GM18873 (cell line): ENCODE data around the gene CD160.
"Not testable (repeated sequence)": the region's sequence is repeated elsewhere in the genome, so short reads cannot be mapped to it uniquely, and the experiment has no call there.

ENCODE experiments used
- ATAC-seq: cut with Tn5 transposase; IDR thresholded peaks from one replicate; pipeline ENCODE4 v1.9.1; 2021; ENCODE audit warnings: mild to moderate bottlenecking, moderate library complexity, moderate number of reproducible peaks; ENCODE audit not compliant: unreplicated experiment, low FRiP score

Gene CD160

GRCh38 chr1:145757420-145757819, 38.1 kb downstream of the CD160 start:
- no peak for ATAC-seq

DNA sequence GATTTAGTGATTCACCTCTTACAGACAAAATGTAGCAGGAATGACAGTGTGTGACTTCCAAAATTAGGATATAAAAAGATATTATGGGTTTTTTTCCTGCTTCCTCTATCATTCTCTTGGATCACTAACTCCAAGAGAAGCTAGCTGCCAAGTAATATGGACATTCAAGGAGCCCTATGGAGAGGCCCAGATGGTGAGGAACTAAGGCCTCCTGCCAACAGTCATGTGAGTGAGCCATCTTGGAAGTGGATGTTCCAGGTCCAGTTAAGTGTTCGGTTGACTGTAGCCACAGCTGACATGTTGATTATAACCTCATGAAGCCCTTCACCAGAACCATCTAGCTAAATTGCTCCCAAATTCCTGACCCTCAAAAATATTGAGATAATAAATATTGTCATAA, 38.8 kb downstream of the CD160 start:
- no peak for ATAC-seq

DNA sequence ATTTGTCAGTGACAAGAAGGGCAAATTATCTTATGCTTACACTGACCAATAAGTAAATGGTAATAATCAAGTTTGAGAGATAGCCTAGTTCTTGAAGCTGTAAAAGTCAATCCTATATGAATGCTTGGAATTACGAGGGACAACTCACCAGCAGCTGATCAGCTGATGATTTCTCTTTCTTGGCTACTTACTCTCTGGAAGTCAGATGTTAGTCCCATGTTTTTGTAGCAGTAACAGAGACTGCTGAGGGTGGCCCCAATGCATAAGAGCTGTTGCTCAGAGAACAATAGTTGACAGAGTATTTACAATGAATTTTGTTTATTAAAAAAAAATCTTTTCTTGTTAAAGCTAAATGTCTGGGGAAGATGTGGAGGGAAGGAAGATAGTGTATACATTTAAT, 39.3 kb downstream of the CD160 start:
- ATAC-seq, result no peak

- no peak for ATAC-seq
Observed at GRCh38 chr1:145759721-145760120, 40.4 kb downstream of the CD160 start.

DNA sequence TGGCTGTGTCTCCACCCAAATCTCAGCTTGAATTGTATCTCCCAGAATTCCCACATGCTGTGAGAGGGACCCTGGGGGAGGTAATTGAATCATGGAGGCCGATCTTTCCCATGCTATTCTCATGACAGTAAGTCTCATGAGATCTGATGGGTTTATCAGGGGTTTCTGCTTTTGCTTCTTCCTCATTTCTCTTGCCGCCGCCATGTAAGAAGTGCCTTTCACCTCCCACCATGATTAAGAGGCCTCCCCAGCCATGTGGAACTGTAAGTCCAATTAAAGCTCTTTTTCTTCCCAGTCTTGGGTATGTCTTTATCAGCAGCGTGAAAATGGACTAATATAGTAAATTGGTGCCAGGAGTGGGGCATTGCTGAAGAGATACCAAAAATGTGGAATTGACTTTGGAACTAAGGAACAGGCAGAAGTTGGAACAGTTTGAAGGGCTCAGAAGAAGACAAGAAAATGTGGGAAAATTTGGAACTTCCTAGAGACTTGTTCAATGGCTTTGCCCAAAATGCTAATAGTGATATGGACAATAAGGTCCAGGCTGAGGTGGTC, 41.2 kb downstream of the CD160 start:
- ATAC-seq, result not testable (repeated sequence)

- not testable (repeated sequence) for ATAC-seq
Observed at GRCh38 chr1:145761498-145761897, 42.2 kb downstream of the CD160 start.

GRCh38 chr1:145762001-145762400, 42.7 kb downstream of the CD160 start:
- ATAC-seq, result not testable (repeated sequence)

DNA sequence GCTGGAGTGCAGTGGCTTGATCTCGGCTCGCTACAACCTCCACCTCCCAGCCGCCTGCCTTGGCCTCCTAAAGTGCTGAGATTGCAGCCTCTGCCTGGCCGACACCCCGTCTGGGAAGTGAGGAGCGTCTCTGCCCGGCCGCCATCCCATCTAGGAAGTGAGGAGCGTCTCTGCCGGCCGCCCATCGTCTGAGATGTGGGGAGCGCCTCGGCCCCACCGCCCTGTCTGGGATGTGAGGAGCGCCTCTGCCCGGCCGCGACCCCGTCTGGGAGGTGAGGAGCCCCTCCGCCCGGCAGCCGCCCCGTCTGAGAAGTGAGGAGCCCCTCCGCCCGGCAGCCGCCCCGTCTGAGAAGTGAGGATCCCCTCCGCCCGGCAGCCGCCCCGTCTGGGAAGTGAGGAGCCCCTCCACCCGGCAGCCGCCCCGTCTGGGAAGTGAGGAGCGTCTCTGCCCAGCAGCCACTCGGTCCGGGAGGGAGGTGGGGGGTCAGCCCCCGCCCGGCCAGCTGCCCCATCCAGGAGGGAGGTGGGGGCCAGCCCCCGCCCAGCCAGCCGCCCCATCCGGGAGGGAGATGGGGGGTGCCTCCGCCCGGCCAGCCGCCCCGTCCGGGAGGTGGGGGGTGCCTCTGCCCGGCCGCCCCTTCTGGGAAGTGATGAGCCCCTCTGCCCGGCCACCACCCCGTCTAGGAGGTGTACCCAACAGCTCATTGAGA, 45.1 kb downstream of the CD160 start:
- ATAC-seq, result not testable (repeated sequence)

GRCh38 chr1:145765127-145765526, 45.8 kb downstream of the CD160 start:
- not testable (repeated sequence) for ATAC-seq

DNA sequence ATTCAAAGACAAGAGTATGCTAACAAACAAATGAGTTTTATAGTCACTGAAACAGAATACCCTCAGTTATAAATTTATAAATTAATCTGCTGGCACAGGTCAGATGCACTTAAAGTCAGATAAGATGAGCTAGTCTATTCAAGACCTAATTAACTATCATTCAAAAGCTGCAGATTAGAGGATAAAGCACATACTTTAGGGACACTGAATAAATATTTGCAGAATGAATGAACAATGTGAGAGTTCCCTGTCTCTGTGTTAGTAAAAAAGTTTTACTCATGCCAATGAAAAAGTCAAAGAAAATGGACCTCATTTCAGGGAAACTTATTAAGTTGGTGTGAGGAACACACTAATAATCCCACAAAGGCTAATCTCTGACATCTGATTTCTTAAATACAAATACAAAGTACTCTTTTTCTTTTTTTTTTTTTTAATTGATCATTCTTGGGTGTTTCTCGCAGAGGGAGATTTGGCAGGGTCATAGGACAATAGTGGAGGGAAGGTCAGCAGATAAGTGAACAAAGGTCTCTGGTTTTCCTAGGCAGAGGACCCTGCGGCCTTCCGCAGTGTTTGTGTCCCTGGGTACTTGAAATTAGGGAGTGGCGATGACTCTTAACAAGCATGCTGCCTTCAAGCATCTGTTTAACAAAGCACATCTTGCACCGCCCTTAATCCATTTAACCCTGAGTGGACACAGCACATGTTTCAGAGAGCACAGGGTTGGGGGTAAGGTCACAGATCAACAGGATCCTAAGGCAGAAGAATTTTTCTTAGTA, 46.5 kb downstream of the CD160 start:
- ATAC-seq, result not testable (repeated sequence)

- ATAC-seq, result not testable (repeated sequence)
Observed at GRCh38 chr1:145766926-145767325, 47.6 kb downstream of the CD160 start.

DNA sequence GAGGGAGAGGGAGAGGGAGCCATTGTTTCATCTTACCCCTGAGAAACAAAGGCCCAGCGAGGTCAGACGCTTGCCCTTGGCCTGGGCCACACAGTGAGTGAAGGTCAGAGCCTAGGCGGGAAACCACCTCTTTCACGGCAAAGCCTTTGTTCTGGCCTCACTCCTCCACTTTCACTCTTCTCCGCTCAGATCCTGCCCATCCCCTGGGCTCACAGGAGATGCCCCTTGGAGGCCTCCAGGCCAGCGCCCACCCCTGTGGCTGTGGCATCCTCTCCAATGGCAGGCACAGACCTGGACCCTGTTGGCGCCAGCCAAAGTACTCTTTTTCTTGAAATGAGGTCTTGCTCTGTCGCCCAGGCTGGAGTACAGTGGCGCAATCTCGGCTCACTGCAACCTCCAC, 48.7 kb downstream of the CD160 start:
- ATAC-seq, result not testable (repeated sequence)

DNA sequence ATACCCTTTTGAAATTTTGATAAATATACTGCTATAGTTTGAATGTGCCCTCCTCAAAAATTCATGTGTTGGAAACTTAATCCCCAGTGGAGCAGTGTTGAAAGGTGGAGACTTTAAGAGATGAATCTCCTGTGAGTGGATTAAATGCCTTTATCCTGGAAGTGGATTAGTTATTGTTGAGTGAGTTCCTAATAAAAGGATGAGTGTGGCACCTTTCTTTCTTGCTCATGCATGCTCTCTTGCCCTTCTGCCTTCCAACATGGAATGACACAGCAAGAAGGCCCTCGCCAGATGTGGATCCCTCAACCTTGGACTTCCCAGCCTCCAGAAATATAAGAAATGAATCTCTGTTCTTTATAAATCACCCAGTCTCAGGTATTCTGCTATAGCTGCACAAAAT, 51.8 kb downstream of the CD160 start:
- no peak for ATAC-seq

- no peak for ATAC-seq
Observed at GRCh38 chr1:145773423-145773822, 54.1 kb downstream of the CD160 start.

DNA sequence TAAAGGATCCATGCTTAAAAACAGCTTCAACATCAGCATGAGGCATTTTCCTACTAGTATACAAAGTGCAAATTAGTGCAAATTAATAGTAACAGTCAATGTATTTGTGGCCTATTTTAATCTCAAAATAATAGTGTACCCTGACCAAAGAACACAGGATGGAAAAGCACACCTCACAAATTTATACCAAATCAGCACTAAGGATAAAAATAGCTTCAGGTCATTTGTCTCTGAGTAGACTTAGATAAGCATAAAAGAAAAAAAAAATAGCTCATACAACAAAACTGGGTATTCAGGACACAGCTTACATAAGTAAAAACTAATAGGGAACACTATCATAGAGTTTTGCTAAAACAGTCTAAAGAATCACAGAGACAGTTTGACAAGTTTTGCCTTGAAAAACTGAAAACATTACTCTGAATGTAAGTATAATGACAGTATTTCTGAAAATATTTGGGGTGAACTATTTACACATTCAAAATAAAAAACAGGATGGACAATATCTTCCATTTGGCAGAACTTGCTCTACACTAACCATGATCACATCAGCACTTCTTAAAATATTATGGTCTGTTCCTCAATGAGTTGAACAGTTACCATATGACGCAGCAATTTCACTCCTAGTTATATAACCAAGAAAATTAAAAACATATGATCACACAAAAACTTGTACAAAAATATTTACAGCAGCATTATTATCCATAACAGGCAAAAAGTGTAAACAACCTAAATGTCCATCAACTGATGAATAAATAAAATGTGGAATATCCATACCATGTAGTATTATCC, 58.3 kb downstream of the CD160 start:
- no peak for ATAC-seq

DNA sequence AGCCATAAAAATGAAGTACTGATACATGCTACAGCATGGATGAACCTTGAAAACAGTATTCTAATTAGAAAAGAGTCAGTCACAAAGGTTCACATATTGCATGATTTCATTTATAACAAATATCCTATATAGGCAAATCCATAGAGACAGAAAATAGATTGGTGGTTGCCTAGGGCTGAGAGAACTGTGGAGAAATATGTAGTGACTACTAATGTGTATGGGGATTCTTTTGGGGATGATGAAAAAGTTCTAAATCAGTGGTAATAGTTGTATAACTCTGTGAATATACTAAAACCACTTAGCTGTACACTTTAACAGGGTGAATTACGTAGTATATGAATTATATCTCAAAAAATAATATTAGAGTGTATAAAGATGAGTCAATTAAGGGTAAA, 58.8 kb downstream of the CD160 start:
- no peak for ATAC-seq

GRCh38 chr1:145782272-145783099, 63.2 kb downstream of the CD160 start:
- no peak for ATAC-seq

DNA sequence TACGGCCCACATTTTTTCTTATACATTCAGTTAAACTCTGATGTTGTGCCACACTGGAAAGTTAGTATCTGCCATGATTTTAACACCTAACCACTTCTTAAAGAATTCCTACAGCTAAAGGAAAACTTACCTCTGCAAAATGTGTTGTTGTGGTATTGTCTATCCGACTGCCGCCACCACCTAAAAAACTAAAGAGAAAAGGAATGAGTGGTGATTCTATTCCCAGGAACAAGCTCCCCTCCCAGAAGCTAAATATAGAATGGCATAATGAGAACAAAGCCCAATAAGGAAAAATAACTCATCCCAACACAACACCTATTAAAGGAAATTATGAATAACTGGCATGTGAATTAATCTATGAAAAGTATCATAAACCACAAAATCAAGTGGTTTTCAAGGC, 65.1 kb downstream of the CD160 start:
- ATAC-seq, result no peak

DNA sequence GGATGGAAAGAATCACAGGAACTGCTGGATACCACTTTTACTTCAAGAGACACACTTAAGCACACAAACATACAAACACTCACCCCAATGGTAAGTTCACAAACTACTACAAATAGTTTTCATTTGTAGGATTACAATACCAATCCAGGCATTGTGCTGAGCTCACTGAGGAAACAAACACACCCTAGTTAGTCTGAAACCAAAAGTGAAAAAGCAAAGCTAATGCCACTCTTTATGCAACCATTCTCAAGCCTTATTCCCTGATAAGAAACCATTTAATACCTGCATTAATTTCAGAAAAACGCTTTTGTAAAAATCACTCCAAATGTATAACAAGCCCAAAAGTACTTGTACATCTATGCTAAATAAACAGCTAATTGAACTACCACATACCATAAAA, 66.2 kb downstream of the CD160 start:
- no peak for ATAC-seq

DNA sequence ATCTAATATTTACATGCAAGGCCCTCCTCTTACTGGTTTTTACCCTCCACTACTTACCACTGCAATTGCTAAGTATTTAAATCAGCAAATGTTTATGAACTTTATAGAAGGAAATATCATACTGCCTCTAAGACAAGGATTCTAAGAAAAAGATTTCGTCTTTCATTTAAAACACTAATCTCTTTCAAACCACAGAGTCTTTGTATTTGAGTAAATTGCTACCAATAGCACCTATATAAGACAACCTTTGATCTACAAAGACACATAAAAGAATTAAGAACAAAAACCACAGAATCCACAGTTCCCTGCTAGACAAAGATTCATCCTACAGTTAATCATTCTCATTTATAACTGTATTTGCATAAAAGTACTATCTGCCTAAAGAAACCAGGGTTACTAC, 67.0 kb downstream of the CD160 start:
- ATAC-seq, result no peak
